HepG2 (cell line): ENCODE measurements around the gene PLA2G12A. TPM values are rescaled to one million over a fixed set of nuclear protein-coding genes. Genes with fewer than 3 reads are reported as not detected.

Experiments
- ATAC-seq: fragments of 200-7000 bp; cut with Tn5 transposase; 3 replicates; pipeline ENCODE4 v1.9.1; 2020; ENCODE audit warnings: mild to moderate bottlenecking, moderate library complexity
- BruUV-seq: library from RNA; stranded (reverse); fragments of 400-500 nt; replicated peaks from 2 replicates; lab custom pipeline; 2021; lab: Mats Ljungman, UMichigan
- CTCF ChIA-PET: fragments of 300-600 bp; formaldehyde crosslinking; extraction: SDS; loops from one replicate; lab custom pipeline; 2021; ENCODE audit warnings: low total read pairs, inconsistent platforms, low intra/inter-chr PET ratio; lab: Yijun Ruan, JAX
- POLR2A ChIA-PET: fragments of 350-600 bp; sonication (Branson Sonifier 250); formaldehyde crosslinking; loops from one replicate; lab custom pipeline; 2020; ENCODE audit warnings: antibody characterized with exemption, inconsistent platforms; lab: Yijun Ruan, JAX
- DNase-seq: peaks from one replicate; pipeline ENCODE4 v3.0.0-alpha.2; 2015; ENCODE audit warnings: low spot score
- FAIRE-seq: peaks from 3 replicates; lab custom pipeline; 2011; peaks lifted over from hg19 to GRCh38; lab: Jason Lieb, UNC
- H2AFZ ChIP-seq: one replicate; pipeline ENCODE4 v1.6.1; 2011; ENCODE audit warnings: low read length, inconsistent platforms
- H3K27ac ChIP-seq: fragments of 300-600 bp; 3 replicates; pipeline ENCODE4 v1.8.0; 2011; ENCODE audit warnings: mixed run types, mild to moderate bottlenecking, mixed read lengths, low read length, inconsistent platforms; ENCODE audit not compliant: insufficient read depth; ENCODE audit errors: extremely low read length
- H3K27me3 ChIP-seq, 2 experiments: fragments of 200-600 bp in 1 of 2; 2 replicates in 1 of 2; 3 replicates in 1 of 2; pipeline versions ENCODE4 v1.6.0 to v1.8.0; 2011; ENCODE audit warnings: low read length in 2 of 2, mild to moderate bottlenecking in 2 of 2, moderate library complexity in 2 of 2, inconsistent platforms in 1 of 2; ENCODE audit not compliant: insufficient read depth in 2 of 2, control insufficient read depth in 1 of 2
- H3K36me3 ChIP-seq, 2 experiments: fragments of 200-600 bp in 1 of 2; replicated peaks in 1 of 2; 2 replicates in 1 of 2; 3 replicates in 1 of 2; pipeline versions ENCODE4 v1.5.1 to v1.8.0; 2011; ENCODE audit warnings: low read length in 2 of 2, inconsistent platforms in 1 of 2; ENCODE audit not compliant: insufficient read depth in 2 of 2, control insufficient read depth in 1 of 2
- H3K4me1 ChIP-seq: 2 replicates; pipeline ENCODE4 v1.5.1; 2012; ENCODE audit warnings: low read length, inconsistent platforms; ENCODE audit not compliant: insufficient read depth
- H3K4me2 ChIP-seq: 2 replicates; pipeline ENCODE4 v1.6.0; 2011; ENCODE audit warnings: low read depth, low read length, inconsistent platforms
- H3K4me3 ChIP-seq, 3 experiments: fragments of 200-600 bp in 1 of 3; sonication (generic), shearing (Covaris generic) in 1 of 3; replicated peaks in 1 of 3; 2 replicates each; pipeline ENCODE4 v1.5.1; 2011 to 2016; ENCODE audit warnings: low read length in 3 of 3, inconsistent platforms in 2 of 3, low read depth in 2 of 3, mild to moderate bottlenecking in 2 of 3, control low read depth in 1 of 3, mixed read lengths in 1 of 3; ENCODE audit not compliant: insufficient read depth in 1 of 3
- H3K79me2 ChIP-seq: one replicate; pipeline ENCODE4 v1.6.1; 2011; ENCODE audit warnings: low read length, inconsistent platforms; ENCODE audit not compliant: insufficient read depth
- H3K9ac ChIP-seq: 2 replicates; pipeline ENCODE4 v1.6.0; 2011; ENCODE audit warnings: mild to moderate bottlenecking, low read depth, low read length, inconsistent platforms; ENCODE audit not compliant: insufficient read depth
- H3K9me3 ChIP-seq: 2 replicates; pipeline ENCODE4 v1.5.1; 2012; ENCODE audit warnings: mild to moderate bottlenecking, low read length
- H4K20me1 ChIP-seq: 2 replicates; pipeline ENCODE4 v1.6.0; 2011; ENCODE audit warnings: inconsistent platforms, mild to moderate bottlenecking, low read length, moderate library complexity; ENCODE audit not compliant: insufficient read depth
- RBM39 ChIP-seq: fragments of 200-400 bp; formaldehyde crosslinking; IDR thresholded peaks from one replicate; pipeline ENCODE4 v1.6.1; 2018; ENCODE audit warnings: antibody characterized with exemption, mild to moderate bottlenecking, low read depth, low read length; ENCODE audit not compliant: poor library complexity, severe bottlenecking
- REXO4 ChIP-seq: sonication (generic); formaldehyde crosslinking; IDR thresholded peaks from 2 replicates; pipeline ENCODE4 v1.8.0; 2022; ENCODE audit warnings: missing genetic modification reagents, mild to moderate bottlenecking, borderline replicate concordance
- ZNF160 ChIP-seq: sonication (generic); formaldehyde crosslinking; IDR thresholded peaks from 2 replicates; pipeline ENCODE4 v1.8.0; 2022; ENCODE audit warnings: mild to moderate bottlenecking, inconsistent platforms, missing genetic modification reagents
- in situ Hi-C: cut with HindIII; loops from 2 replicates; pipeline ENCODE4 v1.10.0; 2017; ENCODE audit warnings: low pct_unique_long_range_greater_than_20kb; ENCODE audit not compliant: extremely low pct_ligation_motif_present
- intact Hi-C: fragments of 100-400 bp; cut with micrococcal nuclease; formaldehyde crosslinking; loops from one replicate; pipeline ENCODE4 v1.10.0; 2022; ENCODE audit not compliant: unreplicated experiment
- polyA plus RNA-seq, 8 experiments: library from polyadenylated mRNA; depleted of rRNA in 3 of 8; stranded (reverse) in 7 of 8; unstranded in 1 of 8; fragments of >200 nt; fragmentation: Illumina TruSeq in 4 of 8; extraction: Trizol in 4 of 8; gene quantifications; 2 replicates each; pipeline versions ENCODE4 v1.2.1 to v1.2.3, GENCODE V29; 2011 to 2016; ENCODE audit warnings: low read depth in 4 of 8, missing spikeins in 1 of 8, mixed read lengths in 1 of 8; ENCODE audit not compliant: insufficient read depth in 1 of 8
- total RNA-seq, 5 experiments: library from RNA; depleted of rRNA; stranded (reverse); fragments of >200 nt; fragmentation: Illumina TruSeq; extraction: Trizol; gene quantifications; 2 replicates each; pipeline ENCODE4 v1.2.3, GENCODE V29; 2016; ENCODE audit warnings: low read depth in 1 of 5
- TF ChIP-seq, protein P1 (sequence below): IDR thresholded peaks from 2 replicates; pipeline ENCODE4 v1.6.1; 2018; ENCODE audit warnings: missing genetic modification reagents
- TF ChIP-seq, protein P2 (sequence below): sonication (generic); formaldehyde crosslinking; IDR thresholded peaks from 2 replicates; pipeline ENCODE4 v1.5.0; 2020; ENCODE audit warnings: missing genetic modification reagents
- TF ChIP-seq, protein P3 (sequence below): sonication (generic); formaldehyde crosslinking; IDR thresholded peaks from 2 replicates; pipeline ENCODE4 v1.4.0; 2020; ENCODE audit warnings: mild to moderate bottlenecking, low read depth, missing genetic modification reagents

PLA2G12A gene
- total and polyA plus RNA-seq, 2 of the 13 experiments (the other 11 are each of a cell fraction or from before 2014, with no cell fraction given): 61.2 to 64.0 TPM

DNA sequence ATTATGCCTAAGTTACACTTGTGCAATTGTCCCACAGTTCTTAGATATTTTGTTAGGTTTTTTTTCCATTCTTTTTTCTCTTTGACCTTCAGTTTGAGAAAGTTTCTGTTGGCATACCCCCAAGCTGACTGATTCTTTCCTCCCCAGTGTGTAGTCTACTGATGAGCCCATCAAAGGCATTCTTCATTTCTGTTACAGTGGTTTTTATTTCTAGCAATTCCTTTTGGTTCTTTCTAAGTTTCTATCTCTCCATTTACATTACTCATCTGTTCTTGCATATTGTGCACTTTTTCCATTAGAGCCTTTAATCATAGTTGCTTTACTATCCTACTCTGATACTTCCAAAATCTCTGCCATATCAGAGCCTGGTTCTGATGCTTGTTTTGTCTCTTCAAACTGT lies 58.5 kb downstream of the PLA2G12A start:
- intact Hi-C loops (no loop called here), in situ Hi-C loops (no loop called here)
- CTCF ChIA-PET: no interaction called here
- no peaks in the 10 kb centered on the region for H3K36me3 ChIP-seq
- no peak overlapping the region for H2AFZ ChIP-seq
- no peaks in the 10 kb centered on the region for H3K4me1 ChIP-seq
- FAIRE-seq (no peak), DNase-seq (no peak), ATAC-seq (no peak)
- BruUV-seq: no TSS peak
- H3K27ac ChIP-seq: no peak overlapping the region
- no peaks in the 10 kb centered on the region for H3K79me2 ChIP-seq
- TF ChIP-seq, protein P1, sequence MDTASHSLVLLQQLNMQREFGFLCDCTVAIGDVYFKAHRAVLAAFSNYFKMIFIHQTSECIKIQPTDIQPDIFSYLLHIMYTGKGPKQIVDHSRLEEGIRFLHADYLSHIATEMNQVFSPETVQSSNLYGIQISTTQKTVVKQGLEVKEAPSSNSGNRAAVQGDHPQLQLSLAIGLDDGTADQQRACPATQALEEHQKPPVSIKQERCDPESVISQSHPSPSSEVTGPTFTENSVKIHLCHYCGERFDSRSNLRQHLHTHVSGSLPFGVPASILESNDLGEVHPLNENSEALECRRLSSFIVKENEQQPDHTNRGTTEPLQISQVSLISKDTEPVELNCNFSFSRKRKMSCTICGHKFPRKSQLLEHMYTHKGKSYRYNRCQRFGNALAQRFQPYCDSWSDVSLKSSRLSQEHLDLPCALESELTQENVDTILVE (CRISPR knock-in tag): no peak
- no peak for TF ChIP-seq REXO4
- TF ChIP-seq, protein P2, sequence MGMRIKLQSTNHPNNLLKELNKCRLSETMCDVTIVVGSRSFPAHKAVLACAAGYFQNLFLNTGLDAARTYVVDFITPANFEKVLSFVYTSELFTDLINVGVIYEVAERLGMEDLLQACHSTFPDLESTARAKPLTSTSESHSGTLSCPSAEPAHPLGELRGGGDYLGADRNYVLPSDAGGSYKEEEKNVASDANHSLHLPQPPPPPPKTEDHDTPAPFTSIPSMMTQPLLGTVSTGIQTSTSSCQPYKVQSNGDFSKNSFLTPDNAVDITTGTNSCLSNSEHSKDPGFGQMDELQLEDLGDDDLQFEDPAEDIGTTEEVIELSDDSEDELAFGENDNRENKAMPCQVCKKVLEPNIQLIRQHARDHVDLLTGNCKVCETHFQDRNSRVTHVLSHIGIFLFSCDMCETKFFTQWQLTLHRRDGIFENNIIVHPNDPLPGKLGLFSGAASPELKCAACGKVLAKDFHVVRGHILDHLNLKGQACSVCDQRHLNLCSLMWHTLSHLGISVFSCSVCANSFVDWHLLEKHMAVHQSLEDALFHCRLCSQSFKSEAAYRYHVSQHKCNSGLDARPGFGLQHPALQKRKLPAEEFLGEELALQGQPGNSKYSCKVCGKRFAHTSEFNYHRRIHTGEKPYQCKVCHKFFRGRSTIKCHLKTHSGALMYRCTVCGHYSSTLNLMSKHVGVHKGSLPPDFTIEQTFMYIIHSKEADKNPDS (CRISPR knock-in tag): no peak
- TF ChIP-seq, protein P3, sequence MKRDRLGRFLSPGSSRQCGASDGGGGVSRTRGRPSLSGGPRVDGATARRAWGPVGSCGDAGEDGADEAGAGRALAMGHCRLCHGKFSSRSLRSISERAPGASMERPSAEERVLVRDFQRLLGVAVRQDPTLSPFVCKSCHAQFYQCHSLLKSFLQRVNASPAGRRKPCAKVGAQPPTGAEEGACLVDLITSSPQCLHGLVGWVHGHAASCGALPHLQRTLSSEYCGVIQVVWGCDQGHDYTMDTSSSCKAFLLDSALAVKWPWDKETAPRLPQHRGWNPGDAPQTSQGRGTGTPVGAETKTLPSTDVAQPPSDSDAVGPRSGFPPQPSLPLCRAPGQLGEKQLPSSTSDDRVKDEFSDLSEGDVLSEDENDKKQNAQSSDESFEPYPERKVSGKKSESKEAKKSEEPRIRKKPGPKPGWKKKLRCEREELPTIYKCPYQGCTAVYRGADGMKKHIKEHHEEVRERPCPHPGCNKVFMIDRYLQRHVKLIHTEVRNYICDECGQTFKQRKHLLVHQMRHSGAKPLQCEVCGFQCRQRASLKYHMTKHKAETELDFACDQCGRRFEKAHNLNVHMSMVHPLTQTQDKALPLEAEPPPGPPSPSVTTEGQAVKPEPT (CRISPR knock-in tag): no peak
- peak; percentile 88; the same call in 1 of the 2 replicates for TF ChIP-seq ZNF160 (CRISPR knock-in tag)
- TF ChIP-seq RBM39: no peak
- POLR2A ChIA-PET: interaction anchor here (0.6 kb wide), 1 partner anchor 278 kb away, joined by 3 read pairs; no protein-coding TSS in a partner anchor
- H3K4me3 ChIP-seq: no peak overlapping the region
- H3K27me3 ChIP-seq: no peaks in the 10 kb centered on the region
- H3K9me3 ChIP-seq: no peaks in the 10 kb centered on the region
- H4K20me1 ChIP-seq: no peaks in the 10 kb centered on the region
- no peak overlapping the region for H3K4me2 ChIP-seq
- no peak overlapping the region for H3K9ac ChIP-seq
